Skeletal muscle tissue (tissue), 4 donors: ENCODE data around the gene HLA-DQA1. TPM values are rescaled to one million over a fixed set of nuclear protein-coding genes. Genes with fewer than 3 reads are reported as not detected.
"Not testable (repeated sequence)": the region's sequence is repeated elsewhere in the genome, so short reads cannot be mapped to it uniquely, and the experiment has no call there.

Experiments used
- H3K27ac ChIP-seq: one replicate; pipeline ENCODE4 v1.7.0; 2013; ENCODE audit warnings: mild to moderate bottlenecking, low read depth, low read length, inconsistent platforms
- H3K27me3 ChIP-seq, 3 donors: one replicate each; pipeline ENCODE4 v1.7.0; 2013; ENCODE audit warnings: low read length in 3 of 3; ENCODE audit not compliant: control insufficient read depth in 3 of 3, insufficient read depth in 3 of 3
- H3K36me3 ChIP-seq, 3 donors: one replicate each; pipeline ENCODE4 v1.7.0; 2013; ENCODE audit warnings: low read length in 3 of 3; ENCODE audit not compliant: control insufficient read depth in 3 of 3, insufficient read depth in 3 of 3
- H3K4me1 ChIP-seq, 3 donors: one replicate each; pipeline ENCODE4 v1.7.0; 2013; ENCODE audit warnings: low read length in 3 of 3, mild to moderate bottlenecking in 3 of 3; ENCODE audit not compliant: control insufficient read depth in 3 of 3, insufficient read depth in 3 of 3
- H3K4me3 ChIP-seq, 3 donors: one replicate each; pipeline ENCODE4 v1.7.0; 2013; ENCODE audit warnings: low read length in 3 of 3
- H3K9ac ChIP-seq, 3 donors: one replicate each; pipeline ENCODE4 v1.7.0; 2013; ENCODE audit warnings: low read length in 3 of 3, mild to moderate bottlenecking in 3 of 3, moderate library complexity in 2 of 3, low read depth in 1 of 3
- H3K9me3 ChIP-seq, 3 donors: one replicate each; pipeline ENCODE4 v1.7.0; 2013; ENCODE audit warnings: low read length in 3 of 3; ENCODE audit not compliant: control insufficient read depth in 3 of 3
- total RNA-seq: library from RNA; depleted of rRNA; stranded (reverse); fragments of >200 nt; gene quantifications from one replicate; pipeline ENCODE4 v1.2.3, GENCODE V29; 2014
- donor health status: Osteomylitis.

HLA-DQA1 gene
- total RNA-seq, 1 donor from 2014 or later: 1.0 TPM

DNA sequence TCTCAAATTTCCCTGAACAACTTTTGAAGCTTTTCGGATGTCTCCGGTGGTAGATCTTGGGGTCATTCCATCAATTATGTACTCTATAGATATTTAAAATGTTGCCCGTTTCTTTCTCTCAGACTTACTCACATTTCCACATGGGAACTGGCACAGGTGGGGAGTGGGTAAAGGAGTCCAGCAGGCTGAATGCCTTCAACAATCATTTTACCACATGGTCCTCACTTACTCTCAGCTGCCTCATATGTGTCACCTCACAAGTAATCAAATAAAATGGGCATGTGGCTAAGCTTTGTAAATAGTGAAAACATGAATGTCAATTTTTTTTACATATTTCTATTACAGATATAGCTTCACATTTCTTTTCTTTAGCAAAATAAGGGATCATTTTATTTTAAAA lies 677 bp downstream of the HLA-DQA1 start:
- Histone ChIP-seq H3K27ac (no peak overlapping the region), H3K36me3 (no peaks in the 10 kb centered on the region), H3K27me3 (peaks cover 0 to 10% (median 0%) of the 10 kb centered on the region in 3 donors), H3K4me1 (no peaks in the 10 kb centered on the region), H3K9me3 (peaks cover 0 to 4% (median 0%) of the 10 kb centered on the region in 3 donors), H3K4me3 (no peak overlapping the region), H3K9ac (no peak overlapping the region)

DNA sequence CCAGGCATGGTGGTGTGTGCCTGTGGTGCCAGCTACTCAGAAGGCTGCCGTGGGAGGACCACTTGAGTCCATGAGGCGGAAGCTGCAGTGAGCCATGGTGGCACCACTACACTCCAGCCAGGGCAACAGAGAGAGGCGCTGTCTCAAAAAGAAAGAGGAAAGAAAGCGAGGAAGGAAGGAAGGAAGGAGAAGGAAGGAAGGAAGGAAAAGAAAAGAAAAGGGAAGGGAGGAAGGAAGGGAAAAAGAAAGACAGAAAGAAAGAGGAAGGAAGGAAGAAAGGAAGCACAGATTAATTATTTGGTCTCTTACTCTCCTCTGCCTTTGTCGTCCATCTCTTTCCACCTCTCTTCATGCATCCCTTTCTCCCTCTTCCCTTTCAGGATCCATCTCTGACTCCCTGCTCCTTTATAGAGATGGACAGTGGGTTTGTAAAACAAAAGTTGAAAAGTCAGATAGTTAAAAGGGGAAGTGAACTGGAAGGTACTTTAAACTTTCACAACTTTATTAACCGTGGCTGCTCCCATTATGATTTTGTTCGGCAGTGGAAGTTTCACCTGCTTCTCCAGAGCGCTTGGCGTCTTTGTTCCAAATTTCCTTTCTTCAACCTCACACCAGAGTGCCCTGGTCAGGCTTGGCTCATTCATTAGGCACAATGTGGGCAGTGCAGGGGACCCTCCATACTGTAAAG lies 1.5 kb downstream of the HLA-DQA1 start:
- Histone ChIP-seq H3K36me3 (no peaks in the 10 kb centered on the region), H3K9ac (no peak overlapping the region), H3K27me3 (peaks cover 0 to 11% (median 0%) of the 10 kb centered on the region in 3 donors), H3K27ac (no peak overlapping the region), H3K4me1 (no peaks in the 10 kb centered on the region), H3K9me3 (peaks cover 0 to 4% (median 0%) of the 10 kb centered on the region in 3 donors), H3K4me3 (no peak overlapping the region)

DNA sequence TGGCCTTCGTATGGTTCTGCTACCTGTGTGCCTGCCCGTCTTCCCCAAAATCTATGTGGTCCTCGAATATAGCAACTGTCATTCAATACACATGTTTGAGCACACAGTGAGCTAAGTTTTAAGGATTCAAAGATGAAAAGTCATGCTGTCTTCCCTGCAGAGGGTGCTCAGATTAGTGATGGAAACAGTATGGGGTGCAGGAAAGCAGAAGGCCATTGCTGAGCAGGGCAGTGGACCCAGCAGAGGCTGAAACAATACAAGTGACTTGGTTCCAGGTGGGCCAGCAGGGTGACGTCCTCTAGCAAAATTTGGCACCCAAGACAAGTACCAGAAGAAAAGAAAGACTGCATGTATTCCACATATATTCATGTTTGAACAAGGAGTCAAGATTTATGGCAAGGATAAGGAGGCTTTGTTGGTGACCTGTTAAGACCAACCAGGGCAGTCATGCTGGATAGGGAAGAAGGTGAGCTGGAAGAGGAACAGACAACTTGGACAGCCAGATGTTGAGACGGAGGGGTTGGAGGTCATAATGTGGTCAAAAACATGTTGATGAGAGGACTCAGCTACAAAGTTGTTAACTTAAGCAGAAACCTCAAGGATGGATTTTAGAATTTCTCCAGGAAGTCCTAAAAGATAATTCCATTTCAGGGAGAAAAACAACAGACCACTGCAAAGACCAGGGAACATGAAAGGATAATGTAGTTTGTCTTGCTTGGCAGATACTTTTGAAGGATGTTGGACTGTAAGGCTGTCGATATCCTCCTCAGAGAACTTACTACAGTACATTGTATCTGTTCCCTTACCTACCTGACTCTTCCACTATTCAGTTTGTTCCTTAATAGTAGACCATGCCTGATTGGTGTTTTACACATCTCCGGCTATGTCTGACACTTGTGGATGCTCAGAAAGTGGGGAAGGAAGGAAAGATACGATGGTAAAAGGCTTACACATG lies 2.5 kb downstream of the HLA-DQA1 start:
- Histone ChIP-seq H3K9ac (no peak overlapping the region), H3K36me3 (no peaks in the 10 kb centered on the region), H3K9me3 (peaks cover 0 to 4% (median 0%) of the 10 kb centered on the region in 3 donors), H3K4me1 (no peaks in the 10 kb centered on the region), H3K27ac (no peak overlapping the region), H3K4me3 (no peak overlapping the region), H3K27me3 (peaks cover 0 to 13% (median 0%) of the 10 kb centered on the region in 3 donors)

DNA sequence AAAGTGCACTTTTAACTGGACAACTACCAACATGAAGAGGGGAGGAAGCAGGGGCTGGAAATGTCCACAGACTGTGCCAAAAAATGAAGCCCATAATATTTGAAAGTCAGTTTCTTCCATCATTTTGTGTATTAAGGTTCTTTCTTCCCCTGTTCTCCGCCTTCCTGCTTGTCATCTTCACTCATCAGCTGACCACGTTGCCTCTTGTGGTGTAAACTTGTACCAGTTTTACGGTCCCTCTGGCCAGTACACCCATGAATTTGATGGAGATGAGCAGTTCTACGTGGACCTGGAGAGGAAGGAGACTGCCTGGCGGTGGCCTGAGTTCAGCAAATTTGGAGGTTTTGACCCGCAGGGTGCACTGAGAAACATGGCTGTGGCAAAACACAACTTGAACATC lies 3.9 kb downstream of the HLA-DQA1 start:
- Histone ChIP-seq H3K27ac (no peak overlapping the region), H3K36me3 (no peaks in the 10 kb centered on the region), H3K4me1 (no peaks in the 10 kb centered on the region), H3K9me3 (no peaks in the 10 kb centered on the region), H3K9ac (no peak overlapping the region), H3K27me3 (peaks cover 0 to 13% (median 0%) of the 10 kb centered on the region in 3 donors), H3K4me3 (no peak overlapping the region)

DNA sequence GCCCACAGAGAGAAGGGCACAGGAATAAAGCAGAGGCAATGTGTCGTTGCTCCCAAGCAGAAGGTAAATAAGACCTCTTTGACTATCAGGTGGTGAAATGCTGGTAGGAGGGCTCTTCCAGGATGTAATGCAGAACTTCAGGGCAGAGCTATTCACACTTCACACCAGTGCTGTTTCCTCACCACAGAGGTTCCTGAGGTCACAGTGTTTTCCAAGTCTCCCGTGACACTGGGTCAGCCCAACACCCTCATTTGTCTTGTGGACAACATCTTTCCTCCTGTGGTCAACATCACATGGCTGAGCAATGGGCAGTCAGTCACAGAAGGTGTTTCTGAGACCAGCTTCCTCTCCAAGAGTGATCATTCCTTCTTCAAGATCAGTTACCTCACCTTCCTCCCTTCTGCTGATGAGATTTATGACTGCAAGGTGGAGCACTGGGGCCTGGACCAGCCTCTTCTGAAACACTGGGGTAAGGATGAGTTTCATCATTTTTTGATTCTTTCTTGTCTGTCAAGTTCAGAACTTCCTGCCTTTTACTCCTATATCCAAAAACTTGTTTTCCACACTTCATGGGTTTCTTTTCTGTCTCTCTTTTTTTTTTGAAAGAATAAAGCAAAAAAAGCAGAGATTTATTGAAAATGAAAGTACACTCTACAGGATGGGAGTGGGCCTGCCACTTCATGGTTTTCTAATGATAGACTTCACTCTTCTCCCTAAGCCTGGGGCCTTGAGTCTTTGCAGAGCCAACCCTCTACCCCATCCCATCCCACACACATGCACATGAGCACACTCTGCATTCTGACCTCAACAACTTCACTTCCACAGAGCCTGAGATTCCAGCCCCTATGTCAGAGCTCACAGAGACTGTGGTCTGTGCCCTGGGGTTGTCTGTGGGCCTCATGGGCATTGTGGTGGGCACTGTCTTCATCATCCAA lies 4.8 kb downstream of the HLA-DQA1 start:
- not testable (repeated sequence) for H3K36me3 ChIP-seq, H3K9ac ChIP-seq, H3K27me3 ChIP-seq, H3K4me3 ChIP-seq, H3K27ac ChIP-seq, H3K9me3 ChIP-seq, H3K4me1 ChIP-seq

DNA sequence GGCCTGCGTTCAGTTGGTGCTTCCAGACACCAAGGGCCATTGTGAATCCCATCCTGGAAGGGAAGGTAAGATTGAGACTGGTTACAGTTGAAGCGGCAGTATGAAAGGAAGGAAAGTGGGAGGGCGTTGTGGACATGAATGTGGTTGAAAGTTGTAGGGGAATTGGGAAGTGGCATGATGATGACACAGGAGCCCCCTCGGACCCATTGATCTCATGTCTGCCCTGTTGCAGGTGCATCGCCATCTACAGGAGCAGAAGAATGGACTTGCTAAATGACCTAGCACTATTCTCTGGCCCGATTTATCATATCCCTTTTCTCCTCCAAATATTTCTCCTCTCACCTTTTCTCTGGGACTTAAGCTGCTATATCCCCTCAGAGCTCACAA lies 5.5 kb downstream of the HLA-DQA1 start:
- Histone ChIP-seq H3K36me3 (no peaks in the 10 kb centered on the region), H3K27ac (no peak overlapping the region), H3K27me3 (peaks cover 0 to 5% (median 0%) of the 10 kb centered on the region in 3 donors), H3K9ac (no peak overlapping the region), H3K4me3 (no peak overlapping the region), H3K4me1 (no peaks in the 10 kb centered on the region), H3K9me3 (no peaks in the 10 kb centered on the region)

DNA sequence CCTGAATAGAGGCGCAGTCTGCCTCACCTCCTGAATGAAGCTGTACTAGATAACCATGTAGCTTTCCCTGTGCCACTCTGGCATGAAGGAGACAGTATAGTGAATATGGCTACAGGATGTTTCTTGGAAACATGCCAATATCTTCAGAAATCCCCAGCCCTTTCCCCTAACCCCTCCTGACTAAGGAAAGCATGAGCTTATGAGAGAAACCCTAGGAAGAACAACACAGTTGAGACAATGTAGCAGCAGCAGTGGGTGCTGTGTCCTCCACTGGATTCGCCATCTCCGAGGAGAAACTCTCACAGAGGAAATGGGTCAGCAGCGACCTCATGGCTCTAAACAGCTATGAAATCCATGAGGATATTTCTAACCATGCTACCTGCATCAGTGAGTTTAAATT lies 6.7 kb downstream of the HLA-DQA1 start:
- Histone ChIP-seq H3K4me1 (no peaks in the 10 kb centered on the region), H3K9ac (no peak overlapping the region), H3K4me3 (no peak overlapping the region), H3K36me3 (no peaks in the 10 kb centered on the region), H3K27me3 (peaks cover 0 to 5% (median 0%) of the 10 kb centered on the region in 3 donors), H3K27ac (no peak overlapping the region), H3K9me3 (no peaks in the 10 kb centered on the region)

GRCh38 chr6:32645047-32645703 lies 8.0 kb downstream of the HLA-DQA1 start:
- no peak overlapping the region for H3K27ac ChIP-seq
- no peaks in the 10 kb centered on the region for H3K9me3 ChIP-seq
- no peaks in the 10 kb centered on the region for H3K36me3 ChIP-seq
- H3K4me3 ChIP-seq: no peak overlapping the region
- H3K4me1 ChIP-seq: no peaks in the 10 kb centered on the region
- H3K9ac ChIP-seq: no peak overlapping the region
- peaks cover 0 to 5% (median 0%) of the 10 kb centered on the region in 3 donors for H3K27me3 ChIP-seq

DNA sequence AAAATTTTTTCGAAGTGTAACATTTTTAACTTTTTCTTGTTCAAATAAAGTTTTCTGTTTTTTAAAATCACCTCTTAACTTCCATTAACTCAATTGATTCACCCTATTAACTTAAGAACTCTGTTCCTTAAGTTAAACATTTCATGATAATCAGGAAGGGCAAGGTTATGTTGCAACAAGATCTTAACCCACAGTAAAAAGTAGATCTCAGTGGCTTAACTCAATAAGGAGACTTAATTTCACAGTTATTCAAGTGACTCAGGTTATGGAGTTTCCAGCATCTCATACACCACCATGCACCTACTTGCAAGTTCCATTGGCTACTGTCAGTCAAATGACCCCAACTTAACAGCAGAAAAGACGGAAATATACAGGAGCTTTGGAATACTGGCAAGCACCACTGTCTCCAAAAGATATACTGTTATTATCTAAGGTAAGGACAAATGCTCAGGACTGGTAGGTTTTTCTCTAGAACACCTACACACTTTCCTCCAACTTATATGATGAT lies 18.1 kb downstream of the HLA-DQA1 start:
- no peak overlapping the region for H3K9ac ChIP-seq
- no peak overlapping the region for H3K4me3 ChIP-seq
- H3K36me3 ChIP-seq: no peaks in the 10 kb centered on the region
- H3K27ac ChIP-seq: no peak overlapping the region
- no peaks in the 10 kb centered on the region for H3K9me3 ChIP-seq
- H3K27me3 ChIP-seq: peaks cover 0 to 4% (median 0%) of the 10 kb centered on the region in 3 donors
- H3K4me1 ChIP-seq: no peaks in the 10 kb centered on the region
